SKM-1 (cell line): Measurements from ENCODE around the gene PKIB.
"Not testable (repeated sequence)": the region's sequence is repeated elsewhere in the genome, so short reads cannot be mapped to it uniquely, and the experiment has no call there.

ENCODE experiments used
- DNase-seq: peaks from one replicate; lab custom pipeline; 2025; ENCODE audit not compliant: unreplicated experiment; lab: John Stamatoyannopoulos, UW

Gene PKIB

GRCh38 chr6:122620428-122620827, 10.2 kb downstream of the PKIB start:
- no peak for DNase-seq

- DNase-seq = no peak
These were observed 10.7 kb downstream of the PKIB start for GRCh38 chr6:122620902-122621301.

- no peak for DNase-seq
These were observed 11.4 kb downstream of the PKIB start for GRCh38 chr6:122621638-122622037.

GRCh38 chr6:122622479-122622878, 12.3 kb downstream of the PKIB start:
- no peak for DNase-seq

- no peak for DNase-seq
These were observed 13.1 kb downstream of the PKIB start for GRCh38 chr6:122623279-122623678.

GRCh38 chr6:122624853-122625252, 14.6 kb downstream of the PKIB start:
- no peak for DNase-seq

- no peak for DNase-seq
These were observed 18.5 kb downstream of the PKIB start for GRCh38 chr6:122628714-122629113.

- no peak for DNase-seq
These were observed 21.5 kb downstream of the PKIB start for GRCh38 chr6:122631571-122632249.

- no peak for DNase-seq
These were observed 30.2 kb downstream of the PKIB start for GRCh38 chr6:122640366-122640765.

- DNase-seq = no peak
These were observed 31.6 kb downstream of the PKIB start for GRCh38 chr6:122641819-122642218.

GRCh38 chr6:122642604-122643003, 32.4 kb downstream of the PKIB start:
- not testable (repeated sequence) for DNase-seq

- no peak for DNase-seq
These were observed 35.1 kb downstream of the PKIB start for GRCh38 chr6:122645256-122645655.

- no peak for DNase-seq
These were observed 37.6 kb downstream of the PKIB start for GRCh38 chr6:122647765-122648164.

- DNase-seq = no peak
These were observed 38.5 kb downstream of the PKIB start for GRCh38 chr6:122648726-122649125.

GRCh38 chr6:122649701-122650100, 39.5 kb downstream of the PKIB start:
- no peak for DNase-seq

GRCh38 chr6:122650403-122650802, 40.2 kb downstream of the PKIB start:
- no peak for DNase-seq

GRCh38 chr6:122651031-122651430, 40.8 kb downstream of the PKIB start:
- DNase-seq = no peak

- DNase-seq = no peak
These were observed 41.4 kb downstream of the PKIB start for GRCh38 chr6:122651604-122652003.

- no peak for DNase-seq
These were observed 42.2 kb downstream of the PKIB start for GRCh38 chr6:122652431-122652830.

GRCh38 chr6:122653094-122653493, 42.9 kb downstream of the PKIB start:
- no peak for DNase-seq

- no peak for DNase-seq
These were observed 43.8 kb downstream of the PKIB start for GRCh38 chr6:122654012-122654411.

GRCh38 chr6:122657601-122658000, 47.4 kb downstream of the PKIB start:
- no peak for DNase-seq

GRCh38 chr6:122660296-122660695, 50.1 kb downstream of the PKIB start:
- no peak for DNase-seq
